GM23338 (cell line): ENCODE measurements around the gene CAMTA1. TPM values are rescaled to one million over a fixed set of nuclear protein-coding genes. Genes with fewer than 3 reads are reported as not detected.

Source experiments
- ATAC-seq: fragments of 200-7000 bp; cut with Tn5 transposase; 3 replicates; pipeline ENCODE4 v1.9.1; 2020
- DNase-seq: peaks from one replicate; pipeline ENCODE4 v3.0.0-alpha.2; 2015; ENCODE audit warnings: low spot score
- H2AFZ ChIP-seq: fragments of 200-600 bp; sonication (generic); 2 replicates; pipeline ENCODE4 v1.8.0; 2016; ENCODE audit warnings: antibody characterized with exemption, mild to moderate bottlenecking, moderate library complexity
- H3F3A ChIP-seq: fragments of 200-600 bp; sonication (generic); replicated peaks from 2 replicates; pipeline ENCODE4 v1.8.0; 2017; ENCODE audit warnings: antibody characterized with exemption, mixed run types, low read depth
- H3K27ac ChIP-seq: fragments of 200-600 bp; sonication (generic); 2 replicates; pipeline ENCODE4 v1.6.1; 2016; ENCODE audit warnings: low read depth
- H3K27me3 ChIP-seq: fragments of 200-600 bp; sonication (generic); 2 replicates; pipeline ENCODE4 v1.8.0; 2016; ENCODE audit warnings: mild to moderate bottlenecking, mixed run types, moderate library complexity; ENCODE audit not compliant: insufficient read depth
- H3K36me3 ChIP-seq: fragments of 200-600 bp; sonication (generic); 2 replicates; pipeline ENCODE4 v1.8.0; 2016; ENCODE audit warnings: mild to moderate bottlenecking; ENCODE audit not compliant: insufficient read depth
- H3K4me1 ChIP-seq: fragments of 200-600 bp; sonication (generic); 2 replicates; pipeline ENCODE4 v1.8.0; 2016; ENCODE audit warnings: mild to moderate bottlenecking, moderate library complexity; ENCODE audit not compliant: insufficient read depth
- H3K4me2 ChIP-seq: fragments of 200-600 bp; sonication (generic); 2 replicates; pipeline ENCODE4 v1.7.1; 2017; ENCODE audit warnings: mixed run types
- H3K4me3 ChIP-seq: fragments of 200-600 bp; sonication (generic); 2 replicates; pipeline ENCODE4 v1.6.1; 2016; ENCODE audit warnings: mixed run types
- H3K79me2 ChIP-seq: fragments of 200-600 bp; sonication (generic); replicated peaks from 2 replicates; pipeline ENCODE4 v1.8.0; 2017; ENCODE audit warnings: mild to moderate bottlenecking; ENCODE audit not compliant: insufficient read depth
- H3K9me2 ChIP-seq: fragments of 200-600 bp; sonication (generic); 2 replicates; pipeline ENCODE4 v1.8.0; 2017; ENCODE audit not compliant: insufficient read depth
- H4K20me1 ChIP-seq: fragments of 200-600 bp; sonication (generic); replicated peaks from 2 replicates; pipeline ENCODE4 v1.8.0; 2017; ENCODE audit warnings: mild to moderate bottlenecking; ENCODE audit not compliant: insufficient read depth
- H3K27ac Mint-ChIP-seq: 2 replicates; pipeline ENCODE4 v1.8.0; 2020; ENCODE audit warnings: inconsistent platforms, mild to moderate bottlenecking, moderate library complexity, mixed read lengths
- H3K27me3 Mint-ChIP-seq: 3 replicates; pipeline ENCODE4 v1.8.0; 2022; ENCODE audit warnings: low read depth, mild to moderate bottlenecking, moderate library complexity, mixed read lengths, inconsistent platforms; ENCODE audit not compliant: insufficient read depth, poor library complexity
- H3K36me3 Mint-ChIP-seq: 3 replicates; pipeline ENCODE4 v1.8.0; 2021; ENCODE audit warnings: low read depth, mild to moderate bottlenecking, inconsistent platforms, moderate library complexity, mixed read lengths
- H3K4me1 Mint-ChIP-seq: 3 replicates; pipeline ENCODE4 v1.8.0; 2020; ENCODE audit warnings: mild to moderate bottlenecking, inconsistent platforms, mixed read lengths
- H3K4me3 Mint-ChIP-seq: 3 replicates; pipeline ENCODE4 v1.8.0; 2021; ENCODE audit warnings: moderate library complexity, mild to moderate bottlenecking, inconsistent platforms, mixed read lengths
- H3K9me3 Mint-ChIP-seq: 3 replicates; pipeline ENCODE4 v1.8.0; 2020; ENCODE audit warnings: moderate library complexity, mild to moderate bottlenecking, inconsistent platforms, mixed read lengths
- ZNF331 ChIP-seq: fragments of 250-450 bp; sonication (Bioruptor Pico); IDR thresholded peaks from 2 replicates; pipeline ENCODE4 v1.5.0; 2020; ENCODE audit warnings: low read depth, mild to moderate bottlenecking, moderate library complexity
- ZNF462 ChIP-seq: fragments of 250-450 bp; sonication (Bioruptor Pico); IDR thresholded peaks from 2 replicates; pipeline ENCODE4 v1.5.0; 2020; ENCODE audit warnings: mild to moderate bottlenecking, moderate library complexity
- polyA plus RNA-seq: library from polyadenylated mRNA; unstranded; fragments of >200 nt; fragmentation: Nextera tagmentation; extraction: Ambion mirVana; gene quantifications from 2 replicates; pipeline ENCODE4 v1.2.1, GENCODE V29; 2016
- total RNA-seq: library from RNA; depleted of rRNA; stranded (reverse); fragments of >200 nt; shearing (Covaris generic); gene quantifications from 2 replicates; pipeline ENCODE4 v1.2.3, GENCODE V29; 2014
- TF ChIP-seq, protein P1 (sequence below): IDR thresholded peaks from one replicate; pipeline ENCODE4 v1.6.1; 2018; ENCODE audit warnings: antibody characterized with exemption; ENCODE audit not compliant: unreplicated experiment

The CAMTA1 gene
- total and polyA plus RNA-seq, 2 experiments from 2014 or later: 115 to 519 TPM

GRCh38 chr1:7573481-7573880 lies 788.2 kb downstream of the CAMTA1 start (continued):
- TF ChIP-seq ZNF462 (CRISPR knock-in tag): no peak

GRCh38 chr1:7574121-7575040 lies 789.1 kb downstream of the CAMTA1 start:
- ATAC-seq: no peak
- H3K27ac Mint-ChIP-seq: no peak overlapping the region
- TF ChIP-seq, protein P1, sequence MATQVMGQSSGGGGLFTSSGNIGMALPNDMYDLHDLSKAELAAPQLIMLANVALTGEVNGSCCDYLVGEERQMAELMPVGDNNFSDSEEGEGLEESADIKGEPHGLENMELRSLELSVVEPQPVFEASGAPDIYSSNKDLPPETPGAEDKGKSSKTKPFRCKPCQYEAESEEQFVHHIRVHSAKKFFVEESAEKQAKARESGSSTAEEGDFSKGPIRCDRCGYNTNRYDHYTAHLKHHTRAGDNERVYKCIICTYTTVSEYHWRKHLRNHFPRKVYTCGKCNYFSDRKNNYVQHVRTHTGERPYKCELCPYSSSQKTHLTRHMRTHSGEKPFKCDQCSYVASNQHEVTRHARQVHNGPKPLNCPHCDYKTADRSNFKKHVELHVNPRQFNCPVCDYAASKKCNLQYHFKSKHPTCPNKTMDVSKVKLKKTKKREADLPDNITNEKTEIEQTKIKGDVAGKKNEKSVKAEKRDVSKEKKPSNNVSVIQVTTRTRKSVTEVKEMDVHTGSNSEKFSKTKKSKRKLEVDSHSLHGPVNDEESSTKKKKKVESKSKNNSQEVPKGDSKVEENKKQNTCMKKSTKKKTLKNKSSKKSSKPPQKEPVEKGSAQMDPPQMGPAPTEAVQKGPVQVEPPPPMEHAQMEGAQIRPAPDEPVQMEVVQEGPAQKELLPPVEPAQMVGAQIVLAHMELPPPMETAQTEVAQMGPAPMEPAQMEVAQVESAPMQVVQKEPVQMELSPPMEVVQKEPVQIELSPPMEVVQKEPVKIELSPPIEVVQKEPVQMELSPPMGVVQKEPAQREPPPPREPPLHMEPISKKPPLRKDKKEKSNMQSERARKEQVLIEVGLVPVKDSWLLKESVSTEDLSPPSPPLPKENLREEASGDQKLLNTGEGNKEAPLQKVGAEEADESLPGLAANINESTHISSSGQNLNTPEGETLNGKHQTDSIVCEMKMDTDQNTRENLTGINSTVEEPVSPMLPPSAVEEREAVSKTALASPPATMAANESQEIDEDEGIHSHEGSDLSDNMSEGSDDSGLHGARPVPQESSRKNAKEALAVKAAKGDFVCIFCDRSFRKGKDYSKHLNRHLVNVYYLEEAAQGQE: no peak
- TF ChIP-seq ZNF462 (CRISPR knock-in tag): no peak
- no peak for TF ChIP-seq ZNF331 (CRISPR knock-in tag)

More at GRCh38 chr1:7574121-7575040, 789.1 kb downstream of the CAMTA1 start:
- Histone ChIP-seq H2AFZ (no peak overlapping the region), H4K20me1 (no peaks in the 10 kb centered on the region), H3K27ac (no peak overlapping the region), H3K4me2 (no peak overlapping the region), H3K4me1 (no peaks in the 10 kb centered on the region), H3K79me2 (no peaks in the 10 kb centered on the region), H3K4me3 (no peak overlapping the region), H3K27me3 (no peaks in the 10 kb centered on the region), H3K9me2 (no peaks in the 10 kb centered on the region), H3F3A (no peaks in the 10 kb centered on the region), H3K36me3 (no peaks in the 10 kb centered on the region)
- Mint-ChIP-seq H3K36me3 (no peaks in the 10 kb centered on the region), H3K9me3 (no peaks in the 10 kb centered on the region), H3K4me3 (no peak overlapping the region), H3K27me3 (peaks cover 7% of the 10 kb centered on the region), H3K4me1 (no peaks in the 10 kb centered on the region)
- DNase-seq: no peak
